Measurements from ENCODE around the gene FLYWCH1. TPM values are rescaled to one million over a fixed set of nuclear protein-coding genes. Genes with fewer than 3 reads are reported as not detected.

Gene FLYWCH1
- total and polyA plus RNA-seq, 10 of the 15 experiments (the other 5 are each of a cell fraction or from before 2014, with no cell fraction given), result 0.47 to 33.8 (median 11.2) TPM

DNA sequence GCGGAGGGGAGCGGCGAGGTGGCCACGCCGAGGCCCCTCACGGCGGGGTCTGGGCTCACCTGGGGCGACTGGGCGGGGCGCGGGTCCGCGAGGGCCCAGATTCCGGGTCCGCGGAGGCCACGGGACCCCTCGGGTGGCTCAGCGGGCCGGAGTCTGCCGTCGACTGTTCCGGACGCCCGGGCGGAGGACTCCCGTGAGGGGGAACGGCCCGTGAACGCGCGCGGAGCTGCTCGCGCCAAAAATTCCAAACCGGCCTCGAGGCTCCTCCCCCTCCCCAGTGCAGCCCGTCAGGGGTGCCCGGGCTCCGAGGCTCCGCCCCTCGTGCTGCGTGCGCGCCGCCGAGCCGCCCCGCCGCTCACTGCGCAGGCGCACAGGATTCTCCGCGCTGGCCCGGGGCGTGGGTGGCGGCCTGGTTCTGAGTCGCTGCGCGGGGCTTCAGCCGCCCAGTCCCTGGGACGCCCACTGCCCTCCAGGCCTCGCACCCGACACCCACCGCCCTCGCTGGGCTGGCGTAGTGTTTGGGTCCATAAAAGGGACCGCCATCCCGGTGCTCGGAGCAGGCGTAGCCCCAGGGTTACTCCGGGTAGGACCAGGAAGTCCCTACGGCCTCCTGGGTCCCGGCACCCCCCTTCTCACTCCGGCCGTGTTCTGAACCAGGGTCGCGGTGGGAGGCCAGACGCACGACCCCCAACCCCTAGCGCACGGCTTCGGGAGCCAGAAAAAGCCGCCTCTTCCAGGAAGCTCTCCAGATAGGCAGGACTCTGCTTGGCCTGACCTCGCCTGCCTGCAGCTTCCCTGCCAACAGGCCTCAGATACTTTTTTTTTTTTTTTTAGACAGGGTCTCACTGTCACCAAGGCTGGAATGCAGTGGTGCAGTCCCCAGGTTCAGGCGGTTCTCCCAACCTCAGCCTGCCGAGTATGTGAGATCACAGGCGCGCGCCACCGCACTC lies 68.8 kb downstream of the FLYWCH1 start, which contains the start of gene PKMYT1 (continued):
- TF ChIP-seq RELA (IDR thresholded peaks at IDR 0.05; ENCODE audit: borderline replicate concordance, partially characterized antibody), result no peak
- TF ChIP-seq, protein P1, sequence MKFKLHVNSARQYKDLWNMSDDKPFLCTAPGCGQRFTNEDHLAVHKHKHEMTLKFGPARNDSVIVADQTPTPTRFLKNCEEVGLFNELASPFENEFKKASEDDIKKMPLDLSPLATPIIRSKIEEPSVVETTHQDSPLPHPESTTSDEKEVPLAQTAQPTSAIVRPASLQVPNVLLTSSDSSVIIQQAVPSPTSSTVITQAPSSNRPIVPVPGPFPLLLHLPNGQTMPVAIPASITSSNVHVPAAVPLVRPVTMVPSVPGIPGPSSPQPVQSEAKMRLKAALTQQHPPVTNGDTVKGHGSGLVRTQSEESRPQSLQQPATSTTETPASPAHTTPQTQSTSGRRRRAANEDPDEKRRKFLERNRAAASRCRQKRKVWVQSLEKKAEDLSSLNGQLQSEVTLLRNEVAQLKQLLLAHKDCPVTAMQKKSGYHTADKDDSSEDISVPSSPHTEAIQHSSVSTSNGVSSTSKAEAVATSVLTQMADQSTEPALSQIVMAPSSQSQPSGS (IDR thresholded peaks at IDR 0.05; ENCODE audit: low read length), result no peak
- no peak for TF ChIP-seq FOXM1 (IDR thresholded peaks at IDR 0.05; ENCODE audit: low read depth, low read length)
- no peak for TF ChIP-seq WRNIP1 (IDR thresholded peaks at IDR 0.05; ENCODE audit: borderline replicate concordance, low read depth, low read length)
- TF ChIP-seq RUNX3 (IDR thresholded peaks at IDR 0.05; ENCODE audit: low read length), result no peak
- TF ChIP-seq BMI1 (IDR thresholded peaks at IDR 0.05; ENCODE audit: borderline replicate concordance), result no peak
- no peak for TF ChIP-seq RCOR1 (conservative IDR thresholded peaks at IDR 0.05; ENCODE audit: low read depth, low read length)
- TF ChIP-seq EZH2 (IDR thresholded peaks at IDR 0.05; ENCODE audit: borderline replicate concordance, control insufficient read depth, low read depth, low read length), result no peak
- peak; percentile 87 for TF ChIP-seq IKZF1 (conservative IDR thresholded peaks at IDR 0.05)
- TF ChIP-seq, protein P2, sequence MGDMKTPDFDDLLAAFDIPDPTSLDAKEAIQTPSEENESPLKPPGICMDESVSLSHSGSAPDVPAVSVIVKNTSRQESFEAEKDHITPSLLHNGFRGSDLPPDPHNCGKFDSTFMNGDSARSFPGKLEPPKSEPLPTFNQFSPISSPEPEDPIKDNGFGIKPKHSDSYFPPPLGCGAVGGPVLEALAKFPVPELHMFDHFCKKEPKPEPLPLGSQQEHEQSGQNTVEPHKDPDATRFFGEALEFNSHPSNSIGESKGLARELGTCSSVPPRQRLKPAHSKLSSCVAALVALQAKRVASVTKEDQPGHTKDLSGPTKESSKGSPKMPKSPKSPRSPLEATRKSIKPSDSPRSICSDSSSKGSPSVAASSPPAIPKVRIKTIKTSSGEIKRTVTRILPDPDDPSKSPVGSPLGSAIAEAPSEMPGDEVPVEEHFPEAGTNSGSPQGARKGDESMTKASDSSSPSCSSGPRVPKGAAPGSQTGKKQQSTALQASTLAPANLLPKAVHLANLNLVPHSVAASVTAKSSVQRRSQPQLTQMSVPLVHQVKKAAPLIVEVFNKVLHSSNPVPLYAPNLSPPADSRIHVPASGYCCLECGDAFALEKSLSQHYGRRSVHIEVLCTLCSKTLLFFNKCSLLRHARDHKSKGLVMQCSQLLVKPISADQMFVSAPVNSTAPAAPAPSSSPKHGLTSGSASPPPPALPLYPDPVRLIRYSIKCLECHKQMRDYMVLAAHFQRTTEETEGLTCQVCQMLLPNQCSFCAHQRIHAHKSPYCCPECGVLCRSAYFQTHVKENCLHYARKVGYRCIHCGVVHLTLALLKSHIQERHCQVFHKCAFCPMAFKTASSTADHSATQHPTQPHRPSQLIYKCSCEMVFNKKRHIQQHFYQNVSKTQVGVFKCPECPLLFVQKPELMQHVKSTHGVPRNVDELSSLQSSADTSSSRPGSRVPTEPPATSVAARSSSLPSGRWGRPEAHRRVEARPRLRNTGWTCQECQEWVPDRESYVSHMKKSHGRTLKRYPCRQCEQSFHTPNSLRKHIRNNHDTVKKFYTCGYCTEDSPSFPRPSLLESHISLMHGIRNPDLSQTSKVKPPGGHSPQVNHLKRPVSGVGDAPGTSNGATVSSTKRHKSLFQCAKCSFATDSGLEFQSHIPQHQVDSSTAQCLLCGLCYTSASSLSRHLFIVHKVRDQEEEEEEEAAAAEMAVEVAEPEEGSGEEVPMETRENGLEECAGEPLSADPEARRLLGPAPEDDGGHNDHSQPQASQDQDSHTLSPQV (IDR thresholded peaks at IDR 0.05), result no peak
- TF ChIP-seq JUND (IDR thresholded peaks at IDR 0.05; ENCODE audit: low read depth, low read length), result no peak
- TF ChIP-seq, protein P3, sequence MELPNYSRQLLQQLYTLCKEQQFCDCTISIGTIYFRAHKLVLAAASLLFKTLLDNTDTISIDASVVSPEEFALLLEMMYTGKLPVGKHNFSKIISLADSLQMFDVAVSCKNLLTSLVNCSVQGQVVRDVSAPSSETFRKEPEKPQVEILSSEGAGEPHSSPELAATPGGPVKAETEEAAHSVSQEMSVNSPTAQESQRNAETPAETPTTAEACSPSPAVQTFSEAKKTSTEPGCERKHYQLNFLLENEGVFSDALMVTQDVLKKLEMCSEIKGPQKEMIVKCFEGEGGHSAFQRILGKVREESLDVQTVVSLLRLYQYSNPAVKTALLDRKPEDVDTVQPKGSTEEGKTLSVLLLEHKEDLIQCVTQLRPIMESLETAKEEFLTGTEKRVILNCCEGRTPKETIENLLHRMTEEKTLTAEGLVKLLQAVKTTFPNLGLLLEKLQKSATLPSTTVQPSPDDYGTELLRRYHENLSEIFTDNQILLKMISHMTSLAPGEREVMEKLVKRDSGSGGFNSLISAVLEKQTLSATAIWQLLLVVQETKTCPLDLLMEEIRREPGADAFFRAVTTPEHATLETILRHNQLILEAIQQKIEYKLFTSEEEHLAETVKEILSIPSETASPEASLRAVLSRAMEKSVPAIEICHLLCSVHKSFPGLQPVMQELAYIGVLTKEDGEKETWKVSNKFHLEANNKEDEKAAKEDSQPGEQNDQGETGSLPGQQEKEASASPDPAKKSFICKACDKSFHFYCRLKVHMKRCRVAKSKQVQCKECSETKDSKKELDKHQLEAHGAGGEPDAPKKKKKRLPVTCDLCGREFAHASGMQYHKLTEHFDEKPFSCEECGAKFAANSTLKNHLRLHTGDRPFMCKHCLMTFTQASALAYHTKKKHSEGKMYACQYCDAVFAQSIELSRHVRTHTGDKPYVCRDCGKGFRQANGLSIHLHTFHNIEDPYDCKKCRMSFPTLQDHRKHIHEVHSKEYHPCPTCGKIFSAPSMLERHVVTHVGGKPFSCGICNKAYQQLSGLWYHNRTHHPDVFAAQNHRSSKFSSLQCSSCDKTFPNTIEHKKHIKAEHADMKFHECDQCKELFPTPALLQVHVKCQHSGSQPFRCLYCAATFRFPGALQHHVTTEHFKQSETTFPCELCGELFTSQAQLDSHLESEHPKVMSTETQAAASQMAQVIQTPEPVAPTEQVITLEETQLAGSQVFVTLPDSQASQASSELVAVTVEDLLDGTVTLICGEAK (IDR thresholded peaks at IDR 0.05; ENCODE audit: borderline replicate concordance), result no peak
- no peak for TF ChIP-seq RFX5 (IDR thresholded peaks at IDR 0.05; ENCODE audit: low read depth, low read length)
- TF ChIP-seq YY1 (IDR thresholded peaks at IDR 0.05; ENCODE audit: low read depth, low read length), result peak; percentile 11; the same call in 1 of the 2 replicates
- no peak for TF ChIP-seq FOXK2 (IDR thresholded peaks at IDR 0.05)
- TF ChIP-seq BACH1 (IDR thresholded peaks at IDR 0.05; ENCODE audit: borderline replicate concordance), result peak; percentile 77
- TF ChIP-seq ETV6 (conservative IDR thresholded peaks at IDR 0.05 in 1 of 2, IDR thresholded peaks at IDR 0.05 in 1 of 2; ENCODE audit: borderline replicate concordance in 1 of 2, low read depth in 1 of 2), result no peak
- TF ChIP-seq ZSCAN29 (IDR thresholded peaks at IDR 0.05), result 0 out of 2 replicates have a peak, but pooled peaks have one; percentile 18
- no peak for TF ChIP-seq NR2C1 (IDR thresholded peaks at IDR 0.05)
- no peak for TF ChIP-seq SPI1 (IDR thresholded peaks at IDR 0.05; ENCODE audit: borderline replicate concordance, insufficient read depth, low read depth, low read length)
